Kasumi-1 (cell line): ENCODE results near the gene RABGAP1L.

Experiments
- DNase-seq, 2 experiments: peaks; one replicate each; lab custom pipeline; 2025; lab: John Stamatoyannopoulos, UW

The RABGAP1L gene

GRCh38 chr1:174746024-174746808, 586.9 kb downstream of the RABGAP1L start:
- no peak for DNase-seq

- DNase-seq: no peak
Observed at GRCh38 chr1:174747613-174748012, 588.3 kb downstream of the RABGAP1L start.

GRCh38 chr1:174748586-174748985, 589.3 kb downstream of the RABGAP1L start:
- DNase-seq: no peak

DNA sequence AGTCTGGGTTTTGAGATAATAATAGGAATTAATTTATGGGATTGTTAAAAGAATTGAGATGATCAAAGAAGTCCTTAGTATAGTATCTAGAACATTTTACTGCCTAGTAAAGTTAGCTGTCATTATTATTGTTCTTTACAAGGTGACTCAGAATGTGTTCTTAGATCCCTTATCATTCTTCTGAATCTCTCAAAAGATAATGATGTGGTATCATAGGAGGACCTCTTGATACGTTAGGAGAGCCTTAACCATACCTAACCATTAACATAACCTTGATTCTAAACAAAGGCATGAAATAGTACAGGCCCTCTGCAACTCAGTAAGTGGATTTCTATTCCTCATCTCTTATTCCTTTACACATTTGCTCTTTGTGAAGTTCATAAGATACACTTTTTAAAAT, 593.8 kb downstream of the RABGAP1L start:
- DNase-seq: no peak

DNA sequence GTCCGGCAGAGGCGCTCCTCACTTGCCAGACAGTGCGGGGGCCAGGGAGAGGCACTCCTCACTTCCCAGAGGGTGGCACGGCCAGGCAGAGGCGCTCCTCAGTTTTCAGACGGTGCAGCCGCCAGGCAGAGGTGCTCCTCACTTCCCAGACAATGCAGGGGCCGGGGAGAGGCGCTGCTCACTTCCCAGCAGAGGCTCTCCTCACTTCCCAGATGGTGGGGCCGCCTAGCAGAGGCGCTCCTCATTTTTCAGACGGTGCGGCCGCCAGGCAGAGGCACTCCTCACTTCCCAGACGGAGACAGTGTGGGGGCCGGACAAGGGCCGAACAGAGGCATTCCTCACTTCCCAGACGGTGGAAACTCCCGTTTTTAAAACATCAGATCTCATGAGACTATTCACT, 602.0 kb downstream of the RABGAP1L start:
- no peak for DNase-seq

- DNase-seq: no peak
Observed at GRCh38 chr1:174761901-174762585, 602.7 kb downstream of the RABGAP1L start.

- DNase-seq: no peak
Observed at GRCh38 chr1:174764191-174764590, 604.9 kb downstream of the RABGAP1L start.

GRCh38 chr1:174766727-174767126, 607.4 kb downstream of the RABGAP1L start:
- DNase-seq: no peak

DNA sequence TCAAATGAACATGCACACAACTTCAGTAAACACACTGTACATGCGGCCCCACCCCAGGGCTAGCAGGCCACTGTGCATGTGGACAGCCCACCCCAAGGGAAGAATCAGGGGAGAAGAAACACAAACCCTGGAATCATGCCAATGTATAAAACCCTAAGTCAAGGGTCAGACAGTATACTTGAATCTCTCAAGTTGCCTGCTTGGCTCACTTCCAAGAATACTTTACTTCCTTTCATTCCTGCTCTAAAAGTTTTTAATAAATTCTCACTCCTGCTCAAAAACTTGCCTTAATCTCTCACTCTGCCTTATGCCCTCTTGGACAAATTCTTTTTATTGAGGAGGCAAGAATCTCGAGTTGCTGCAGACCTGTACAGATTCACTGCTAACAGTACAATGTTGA, 609.2 kb downstream of the RABGAP1L start:
- DNase-seq: no peak

GRCh38 chr1:174768949-174769348, 609.6 kb downstream of the RABGAP1L start:
- no peak for DNase-seq

DNA sequence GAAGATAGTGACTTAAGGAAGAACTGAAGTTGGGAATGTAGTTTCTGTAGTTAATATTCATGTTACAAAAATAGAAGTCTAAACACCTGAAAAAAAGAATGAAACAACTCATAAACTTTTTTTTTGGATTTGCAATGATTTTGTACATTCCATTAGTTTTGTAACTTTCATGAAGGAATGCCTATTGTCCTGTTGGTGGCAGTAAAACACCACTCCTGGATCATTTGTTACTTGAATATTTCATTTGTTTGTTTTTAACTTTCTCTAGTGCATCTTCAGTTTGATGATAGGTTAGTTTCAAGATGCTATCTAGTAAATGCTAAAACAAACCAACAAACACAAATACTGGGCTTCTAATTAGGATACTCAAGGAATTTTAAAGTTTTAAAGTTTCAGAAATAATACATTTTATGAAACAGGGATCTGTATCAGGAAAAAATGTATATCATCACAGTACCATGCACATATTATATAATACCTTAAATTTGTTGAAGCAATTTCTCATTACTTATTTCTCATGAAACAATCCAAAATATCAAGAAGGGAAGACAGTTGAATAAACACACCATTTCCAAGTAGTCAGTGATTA, 610.7 kb downstream of the RABGAP1L start:
- peak; percentile 57 to 60 for DNase-seq

DNA sequence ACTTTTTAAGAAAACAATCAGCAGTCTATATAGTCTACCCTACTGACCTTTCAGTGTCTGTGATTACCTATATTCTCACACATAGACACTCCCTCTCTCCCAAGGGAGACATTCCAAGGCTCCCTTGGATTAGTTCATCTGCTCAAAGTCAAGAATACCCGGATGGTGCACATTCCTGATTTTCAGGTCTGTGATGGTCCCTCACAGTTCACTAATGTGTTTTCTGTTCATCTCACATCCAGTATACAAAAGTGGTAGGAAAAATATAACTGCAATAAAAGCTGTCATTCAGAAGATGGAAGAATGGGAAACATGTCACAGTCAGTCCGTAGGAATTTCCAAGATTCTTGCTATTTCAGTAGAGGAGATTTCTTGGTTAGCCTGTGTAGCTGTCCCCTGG, 616.3 kb downstream of the RABGAP1L start:
- DNase-seq: no peak

- DNase-seq: no peak
Observed at GRCh38 chr1:174777262-174777661, 617.9 kb downstream of the RABGAP1L start.

GRCh38 chr1:174785510-174785909, 626.2 kb downstream of the RABGAP1L start:
- no peak for DNase-seq

GRCh38 chr1:174786358-174786757, 627.0 kb downstream of the RABGAP1L start:
- DNase-seq: no peak

- DNase-seq: no peak
Observed at GRCh38 chr1:174786760-174787159, 627.4 kb downstream of the RABGAP1L start.

DNA sequence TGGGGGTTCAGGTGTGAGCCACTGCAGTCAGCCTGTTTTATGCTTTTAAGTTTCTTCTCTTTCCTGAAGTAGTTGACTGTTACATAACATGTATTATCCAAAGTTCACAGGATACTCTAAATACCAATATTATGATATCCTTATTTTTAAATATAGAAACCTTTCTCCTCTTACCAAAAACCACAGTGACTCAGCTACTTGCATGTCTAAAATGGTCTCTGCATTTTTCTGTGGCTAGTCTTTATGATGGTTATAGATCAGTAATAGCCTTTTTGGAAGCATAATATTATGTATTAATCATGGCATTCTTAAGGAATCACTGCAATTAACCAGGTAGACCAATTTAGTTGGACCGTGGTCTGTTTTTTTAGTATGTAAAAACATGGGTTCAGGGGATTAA, 629.7 kb downstream of the RABGAP1L start:
- DNase-seq: peak; percentile 20 to 26

DNA sequence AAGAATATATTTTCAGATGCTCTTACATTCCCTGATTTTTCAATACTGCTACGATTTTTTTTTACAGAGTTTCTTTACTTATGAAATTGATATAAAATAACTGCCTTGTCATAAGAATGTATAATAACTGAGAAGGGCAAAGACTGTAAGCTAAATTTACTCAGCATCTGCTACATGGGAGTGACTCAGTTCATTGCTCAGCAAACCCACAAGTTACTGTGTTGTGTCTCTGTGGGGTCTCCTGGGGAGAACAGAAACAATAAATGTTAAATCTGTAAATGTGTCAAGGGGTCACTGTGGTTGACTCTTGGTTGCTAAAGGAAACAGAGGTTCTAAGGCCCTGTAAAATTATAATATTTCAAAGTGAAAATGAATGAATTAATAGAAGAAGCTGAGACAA, 630.1 kb downstream of the RABGAP1L start:
- no peak for DNase-seq

GRCh38 chr1:174791863-174792262, 632.5 kb downstream of the RABGAP1L start:
- DNase-seq: no peak

GRCh38 chr1:174794861-174795260, 635.5 kb downstream of the RABGAP1L start:
- DNase-seq: no peak

DNA sequence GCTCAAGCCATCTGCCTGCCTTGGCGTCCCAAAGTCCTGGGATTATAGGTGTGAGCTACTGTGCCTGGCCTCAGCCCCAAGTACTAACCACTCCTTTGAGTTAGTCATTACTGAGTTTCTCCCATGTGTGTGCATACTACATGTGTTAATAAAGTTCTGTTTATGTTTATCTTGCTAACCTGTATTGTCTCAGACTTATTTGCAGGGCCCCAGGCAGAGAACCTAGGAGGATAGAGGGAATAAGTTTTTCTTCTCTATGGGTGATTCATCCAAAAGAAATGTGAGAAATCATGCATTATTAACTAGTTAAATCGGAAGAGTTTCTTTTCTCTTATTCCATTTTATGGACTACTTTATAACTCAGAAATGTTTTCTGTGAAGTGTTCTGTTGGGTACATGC, 636.5 kb downstream of the RABGAP1L start:
- DNase-seq: no peak

DNA sequence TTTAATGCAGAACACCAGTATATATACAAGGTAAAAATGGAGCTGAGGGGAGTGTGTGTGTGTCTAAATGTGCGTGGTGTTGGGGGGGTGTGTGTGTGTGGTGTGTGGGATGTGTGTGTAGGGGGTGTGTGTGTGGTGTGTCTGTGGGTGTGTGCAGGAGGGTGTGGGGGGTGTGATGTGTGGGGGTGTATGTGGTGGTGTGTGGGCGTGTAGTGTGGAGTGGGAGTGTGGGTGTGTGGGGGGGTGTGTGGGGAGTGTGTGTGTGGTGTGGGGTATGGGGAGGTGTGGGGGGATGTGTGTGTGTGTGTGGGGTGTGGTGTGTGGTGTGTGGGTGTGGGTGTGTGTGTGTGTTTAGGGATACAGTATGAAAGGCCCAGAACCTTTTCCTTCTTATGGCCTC, 638.1 kb downstream of the RABGAP1L start:
- DNase-seq: no peak

DNA sequence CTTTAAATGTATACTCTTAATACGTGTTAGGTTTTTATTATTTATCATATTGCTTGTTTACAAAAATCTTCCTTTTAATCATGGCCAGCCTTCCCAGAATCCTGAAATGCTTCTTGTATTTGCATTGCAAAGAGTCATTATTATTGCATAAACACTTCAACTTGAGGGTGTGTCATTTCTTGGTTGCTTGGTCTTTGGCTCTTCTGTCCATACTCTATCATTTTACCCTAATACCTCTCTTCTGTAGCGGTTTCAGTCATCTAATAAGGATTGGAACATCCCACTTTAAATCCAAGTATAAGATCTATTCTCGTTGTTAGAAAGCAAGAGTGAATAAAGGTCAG, 639.8 kb downstream of the RABGAP1L start:
- no peak for DNase-seq
